ENCODE data around the gene FSTL5. TPM values are rescaled to one million over a fixed set of nuclear protein-coding genes. Genes with fewer than 3 reads are reported as not detected.

The FSTL5 gene
- total RNA-seq, 1 experiment from 2014 or later: not detected

DNA sequence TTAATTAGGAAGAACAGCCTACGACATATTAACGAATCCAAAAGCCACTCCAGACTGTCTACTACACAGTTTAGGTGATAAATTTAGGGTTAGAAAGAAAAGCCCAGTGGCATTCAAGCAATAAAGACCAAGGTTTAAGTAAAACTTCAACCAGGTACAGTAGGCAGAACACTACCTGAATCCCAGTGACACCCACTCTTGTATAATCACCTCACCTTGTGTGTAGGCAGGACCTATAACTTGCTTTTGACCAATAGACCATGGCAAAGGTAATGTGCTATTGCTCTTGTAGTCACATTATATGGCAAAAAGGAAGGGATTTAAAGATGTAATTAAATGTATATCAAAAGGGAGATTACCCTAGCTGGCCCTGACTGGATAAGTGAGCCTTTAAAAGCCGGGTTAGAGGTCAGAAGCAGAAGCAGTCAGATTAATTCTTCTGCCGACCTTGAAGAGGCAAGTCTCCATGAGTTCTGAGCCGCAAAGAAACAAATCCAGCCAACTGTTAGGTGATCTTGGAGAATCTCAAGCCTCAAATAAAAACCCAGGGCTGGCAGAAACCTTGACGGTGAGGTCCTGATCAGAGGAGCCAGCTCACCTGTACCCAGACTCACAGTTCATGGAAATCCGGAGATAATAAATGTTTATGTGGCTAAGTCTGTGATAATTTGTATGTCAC lies 8.8 kb downstream of the FSTL5 start:
- no peak overlapping the region for H3K27ac Mint-ChIP-seq
- Histone ChIP-seq H3K79me2 (ENCODE audit: insufficient read depth, low read length) (no peaks in the 10 kb centered on the region), H4K8ac (replicated peaks; ENCODE audit: insufficient read length, low read depth, low read length) (no peak overlapping the region), H3K56ac (ENCODE audit: insufficient read length, low read depth, low read length) (no peak overlapping the region), H4K20me1 (ENCODE audit: control insufficient read depth, insufficient read depth, insufficient read length) (no peaks in the 10 kb centered on the region), H3K4me2 (ENCODE audit: insufficient read depth, insufficient read length, low read length) (no peak overlapping the region), H2BK20ac (ENCODE audit: low read depth, low read length, poor library complexity, severe bottlenecking) (no peak overlapping the region), H2BK120ac (ENCODE audit: low read depth, low read length, poor library complexity, severe bottlenecking) (no peak overlapping the region), H3K79me1 (ENCODE audit: insufficient read depth, low read depth, low read length, poor library complexity, severe bottlenecking) (no peaks in the 10 kb centered on the region), H3T11ph (ENCODE audit: low read length) (no peak overlapping the region), H3K27ac (ENCODE audit: insufficient read length, low read depth, low read length) (no peak overlapping the region), H3K14ac (ENCODE audit: insufficient read depth, low read length) (no peak overlapping the region), H2BK5ac (ENCODE audit: insufficient read length, low read length) (no peak overlapping the region), H2AFZ (ENCODE audit: low read length) (no peak overlapping the region), H3K18ac (ENCODE audit: insufficient read length, low read depth, low read length) (no peak overlapping the region), H3K4me1 (ENCODE audit: insufficient read depth, low read length) (no peaks in the 10 kb centered on the region), H3K23ac (ENCODE audit: insufficient read length, low read depth, low read length) (no peak overlapping the region), H2BK15ac (ENCODE audit: low read depth, low read length) (no peak overlapping the region), H2BK12ac (ENCODE audit: insufficient read length, low read depth, low read length) (no peak overlapping the region), H4K91ac (ENCODE audit: insufficient read length, low read depth, low read length) (no peak overlapping the region), H3K9me3 (ENCODE audit: control insufficient read depth, low read depth, low read length) (no peaks in the 10 kb centered on the region), H3K23me2 (ENCODE audit: insufficient read length, low read depth, low read length, poor library complexity, severe bottlenecking) (no peaks in the 10 kb centered on the region), H3K4ac (ENCODE audit: low read depth, low read length) (no peak overlapping the region), H2AK5ac (ENCODE audit: insufficient read length, low read length) (no peak overlapping the region), H3K9ac (ENCODE audit: extremely low read depth, insufficient read length, low read length) (no peak overlapping the region), H4K5ac (ENCODE audit: insufficient read length, low read depth, low read length) (no peak overlapping the region), H3K27me3 (ENCODE audit: insufficient read depth, low read length) (no peaks in the 10 kb centered on the region)
- no CpG with 5 or more reads among the region's 7 CpGs for WGBS (ENCODE audit: extremely low coverage, insufficient read length, low lambda C conversion rate)
- no peak overlapping the region for H3K4me3 Mint-ChIP-seq
- peaks cover 3 to 7% of the 10 kb centered on the region in 2 experiments; a peak in 3 of 4 replicates for H3K4me1 Mint-ChIP-seq
- H3K36me3 Mint-ChIP-seq (ENCODE audit: insufficient read depth in 1 of 3, low read depth in 3 of 3): no peaks in the 10 kb centered on the region
- no peaks in the 10 kb centered on the region for H3K9me3 Mint-ChIP-seq
- H3K27me3 Mint-ChIP-seq (ENCODE audit: low read depth): no peaks in the 10 kb centered on the region
- DNase-seq: no peak
- TF ChIP-seq, protein P1, sequence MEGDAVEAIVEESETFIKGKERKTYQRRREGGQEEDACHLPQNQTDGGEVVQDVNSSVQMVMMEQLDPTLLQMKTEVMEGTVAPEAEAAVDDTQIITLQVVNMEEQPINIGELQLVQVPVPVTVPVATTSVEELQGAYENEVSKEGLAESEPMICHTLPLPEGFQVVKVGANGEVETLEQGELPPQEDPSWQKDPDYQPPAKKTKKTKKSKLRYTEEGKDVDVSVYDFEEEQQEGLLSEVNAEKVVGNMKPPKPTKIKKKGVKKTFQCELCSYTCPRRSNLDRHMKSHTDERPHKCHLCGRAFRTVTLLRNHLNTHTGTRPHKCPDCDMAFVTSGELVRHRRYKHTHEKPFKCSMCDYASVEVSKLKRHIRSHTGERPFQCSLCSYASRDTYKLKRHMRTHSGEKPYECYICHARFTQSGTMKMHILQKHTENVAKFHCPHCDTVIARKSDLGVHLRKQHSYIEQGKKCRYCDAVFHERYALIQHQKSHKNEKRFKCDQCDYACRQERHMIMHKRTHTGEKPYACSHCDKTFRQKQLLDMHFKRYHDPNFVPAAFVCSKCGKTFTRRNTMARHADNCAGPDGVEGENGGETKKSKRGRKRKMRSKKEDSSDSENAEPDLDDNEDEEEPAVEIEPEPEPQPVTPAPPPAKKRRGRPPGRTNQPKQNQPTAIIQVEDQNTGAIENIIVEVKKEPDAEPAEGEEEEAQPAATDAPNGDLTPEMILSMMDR (conservative IDR thresholded peaks at IDR 0.05): no peak

Data from H9 (cell line).